ENCODE measurements around the gene SASS6.

- TF ChIP-seq CTCF (IDR thresholded peaks at IDR 0.05) (no peak), RFX5 (IDR thresholded peaks at IDR 0.05; ENCODE audit: low read length) (no peak), RAD21 (IDR thresholded peaks at IDR 0.05; ENCODE audit: low read length) (no peak), NFIC (IDR thresholded peaks at IDR 0.05; ENCODE audit: borderline replicate concordance) (no peak)
Measured at GRCh38 chr1:100037927-100038659, 94.6 kb downstream of the SASS6 start.
